HT1080 (cell line): ENCODE results near the gene MPDZ. TPM values are rescaled to one million over a fixed set of nuclear protein-coding genes. Genes with fewer than 3 reads are reported as not detected.

ENCODE experiments used
- DNase-seq: peaks from one replicate; pipeline ENCODE4 v3.0.0-alpha.2; 2015; ENCODE audit warnings: low read depth
- total RNA-seq: library from RNA; depleted of rRNA; stranded (reverse); fragments of >200 nt; shearing (Covaris generic); gene quantifications from 2 replicates; pipeline ENCODE4 v1.2.3, GENCODE V29; 2014

The MPDZ gene
- total RNA-seq, 1 experiment from 2014 or later: 15.9 TPM

DNA sequence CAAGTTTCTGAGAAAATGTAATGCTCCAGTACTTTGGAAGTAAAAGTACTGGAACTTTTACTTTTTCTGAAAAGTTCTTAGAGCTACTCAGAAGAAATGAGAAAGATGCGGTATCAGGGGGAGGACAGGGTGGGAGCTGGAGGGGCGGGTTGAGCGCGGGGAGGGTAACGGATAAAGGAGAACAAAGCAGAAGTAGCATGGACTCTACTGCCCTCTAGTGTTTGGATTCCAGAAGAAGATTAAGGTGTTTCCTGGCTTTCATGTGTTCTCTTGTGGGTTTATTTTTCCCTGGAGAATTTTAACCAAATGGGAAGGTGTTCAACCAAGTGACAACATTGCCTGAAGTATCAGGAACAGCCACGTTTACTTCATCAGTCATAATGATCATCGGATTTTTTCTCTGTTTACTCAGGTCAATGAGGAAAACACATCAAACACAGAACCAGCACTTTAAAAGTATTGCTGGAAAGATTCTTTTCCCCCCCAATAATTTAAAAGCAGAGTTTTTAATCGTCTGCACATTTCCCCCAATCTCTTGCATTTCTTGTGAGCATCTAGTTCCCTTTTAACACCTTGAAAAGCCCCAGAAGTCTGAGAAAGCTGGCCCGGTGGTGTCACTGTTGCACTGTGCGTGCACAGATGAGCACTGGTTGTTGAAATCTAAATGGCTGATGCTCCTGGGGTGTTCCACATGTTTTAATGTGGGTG, 190.6 kb downstream of the MPDZ start:
- DNase-seq: peak; percentile 67

DNA sequence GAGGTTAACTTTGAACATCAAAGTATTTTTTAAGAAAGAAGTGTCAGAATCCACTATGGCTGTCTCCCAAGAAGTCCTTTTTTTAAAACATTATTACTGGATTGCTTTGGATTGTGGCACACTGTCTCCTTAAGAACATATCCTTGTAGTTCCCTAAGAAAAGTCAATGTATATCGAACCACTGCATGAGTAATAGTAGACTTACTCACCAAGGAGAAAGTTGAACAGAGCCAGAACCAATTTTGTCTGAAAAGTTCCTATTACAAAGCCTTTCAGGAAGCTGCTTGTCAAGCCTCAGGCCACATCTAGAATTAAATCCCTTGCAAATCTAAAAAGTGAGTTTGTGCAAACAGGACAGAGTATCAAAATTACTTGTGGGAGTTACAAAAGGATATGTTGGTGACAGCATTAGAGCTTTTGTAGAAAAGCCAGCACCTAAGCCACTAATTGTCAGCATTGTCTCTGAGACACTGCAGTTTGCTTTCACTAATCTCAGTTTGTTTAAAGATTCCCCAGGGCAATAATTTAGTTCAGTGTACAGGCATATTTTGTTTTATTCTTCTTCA, 195.4 kb downstream of the MPDZ start:
- DNase-seq: peak; percentile 67

DNA sequence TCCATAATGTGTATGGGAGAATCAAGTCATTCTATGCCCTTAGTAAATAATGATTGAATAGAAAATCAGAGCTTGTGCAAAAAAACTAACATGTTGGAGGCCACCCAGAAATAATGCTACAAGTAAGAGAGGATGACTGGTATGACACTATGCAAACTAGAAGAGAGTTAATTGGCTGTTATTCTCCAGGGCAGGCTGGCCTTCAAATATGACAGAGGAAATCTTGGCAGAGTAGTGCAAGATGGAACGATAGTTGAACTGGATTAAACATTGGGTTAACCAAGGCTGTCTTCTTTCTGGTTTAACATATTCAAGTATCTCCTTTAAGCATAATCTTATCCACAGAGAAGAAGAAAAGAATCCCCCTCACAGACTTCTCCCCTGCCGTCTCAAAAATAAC, 196.1 kb downstream of the MPDZ start:
- no peak for DNase-seq

DNA sequence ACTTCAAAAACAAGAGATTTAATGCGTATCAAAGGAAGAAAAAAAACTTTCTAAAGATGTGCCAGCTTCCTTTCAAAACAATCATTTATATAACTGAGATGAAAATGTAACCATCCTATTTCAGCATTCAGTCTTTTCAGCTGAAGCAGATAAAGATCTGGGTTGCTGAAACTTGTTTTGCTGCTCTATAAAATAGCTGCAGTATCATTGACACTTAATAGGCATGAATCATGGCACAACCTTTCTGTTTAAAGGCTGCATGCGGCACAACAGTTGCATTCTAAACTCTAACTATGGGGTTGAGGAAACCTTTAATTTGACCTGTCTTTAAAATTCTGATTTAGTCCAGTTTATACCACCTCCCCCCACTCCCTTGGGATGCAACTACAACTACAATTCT, 196.7 kb downstream of the MPDZ start:
- DNase-seq: no peak

GRCh38 chr9:13078164-13078563, 201.3 kb downstream of the MPDZ start:
- no peak for DNase-seq

DNA sequence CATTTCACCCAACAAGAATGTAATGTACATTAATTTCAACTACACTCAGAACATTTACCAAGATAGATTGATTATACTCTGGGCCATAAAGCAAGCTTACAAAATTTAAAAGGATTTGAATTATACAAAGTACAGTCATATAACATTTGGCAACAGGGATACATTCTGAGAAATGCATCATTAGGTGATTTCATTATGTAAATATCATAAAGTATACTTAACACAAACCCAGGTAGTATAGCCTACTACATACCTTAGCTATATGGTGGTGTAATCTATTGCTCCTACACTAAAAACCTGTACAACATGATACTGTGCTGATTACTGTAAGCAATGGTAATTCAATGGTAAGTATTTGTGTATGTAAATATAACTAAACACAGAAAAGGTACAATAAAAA, 202.9 kb downstream of the MPDZ start:
- DNase-seq: no peak

DNA sequence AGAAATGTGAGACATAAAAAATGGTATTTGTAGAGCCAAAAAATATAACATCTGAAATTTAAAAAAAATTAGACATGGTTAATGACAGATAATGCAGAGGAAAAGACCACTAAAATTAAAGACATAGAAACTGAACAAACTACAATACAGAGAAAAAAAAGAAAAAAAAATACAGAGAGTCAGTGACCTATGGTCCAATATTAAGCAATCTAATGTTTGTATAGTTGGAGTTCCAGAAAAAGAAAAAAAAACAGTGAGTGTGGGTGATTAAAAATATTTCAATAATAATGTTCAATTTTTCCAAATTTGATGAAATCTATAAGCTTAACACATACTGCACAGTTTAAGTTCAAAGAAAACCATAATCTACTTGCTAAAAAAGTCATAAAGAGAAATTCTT, 207.6 kb downstream of the MPDZ start:
- no peak for DNase-seq

DNA sequence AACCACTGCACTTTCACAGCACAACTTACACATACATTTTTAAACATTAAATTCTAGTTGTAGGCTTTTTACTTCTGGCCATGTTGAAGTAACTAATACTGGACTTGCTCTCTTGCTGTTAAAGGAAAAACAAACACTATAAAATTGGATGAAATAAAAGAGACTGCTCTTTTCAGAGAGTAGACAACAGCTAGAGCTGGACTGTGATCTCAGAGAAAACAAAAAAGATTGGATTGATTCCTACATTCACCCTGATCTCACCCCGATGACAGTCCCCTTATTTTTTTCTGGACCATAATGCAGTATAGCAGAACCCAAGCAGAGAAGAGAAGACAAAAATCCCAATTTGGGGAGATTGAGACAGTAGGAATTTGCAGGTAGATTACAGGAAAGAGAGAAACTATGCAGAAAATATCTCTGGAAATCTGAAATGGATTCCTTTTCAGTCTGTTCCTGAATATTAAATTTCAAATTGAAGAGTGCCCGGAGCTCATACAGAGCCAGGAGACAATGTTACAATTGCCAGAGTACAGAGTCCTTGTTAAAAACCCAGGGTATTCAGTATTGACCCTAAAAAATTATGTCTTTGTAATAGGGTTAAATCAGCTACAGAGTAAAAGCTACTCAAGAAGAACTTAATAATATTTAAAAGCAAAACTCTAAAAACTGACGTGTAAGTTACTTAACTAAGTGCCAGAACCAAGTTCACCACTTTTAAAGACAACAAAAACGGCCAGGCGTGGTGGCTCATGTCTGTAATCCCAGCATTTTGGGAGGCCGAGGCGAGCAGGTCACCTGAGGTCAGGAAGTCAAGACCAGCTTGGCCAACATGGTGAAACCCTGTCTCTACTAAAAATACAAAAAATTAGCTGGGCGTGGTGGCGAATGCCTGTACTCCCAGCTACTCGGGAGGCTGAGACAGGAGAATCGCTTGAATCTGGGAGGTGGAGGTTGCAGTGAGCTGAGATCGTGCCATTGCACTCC, 208.6 kb downstream of the MPDZ start:
- DNase-seq: no peak

GRCh38 chr9:13069498-13069897, 210.0 kb downstream of the MPDZ start:
- DNase-seq: no peak

- no peak for DNase-seq
Observed at GRCh38 chr9:13064676-13065075, 214.8 kb downstream of the MPDZ start.

GRCh38 chr9:13063880-13064459, 215.5 kb downstream of the MPDZ start:
- no peak for DNase-seq

DNA sequence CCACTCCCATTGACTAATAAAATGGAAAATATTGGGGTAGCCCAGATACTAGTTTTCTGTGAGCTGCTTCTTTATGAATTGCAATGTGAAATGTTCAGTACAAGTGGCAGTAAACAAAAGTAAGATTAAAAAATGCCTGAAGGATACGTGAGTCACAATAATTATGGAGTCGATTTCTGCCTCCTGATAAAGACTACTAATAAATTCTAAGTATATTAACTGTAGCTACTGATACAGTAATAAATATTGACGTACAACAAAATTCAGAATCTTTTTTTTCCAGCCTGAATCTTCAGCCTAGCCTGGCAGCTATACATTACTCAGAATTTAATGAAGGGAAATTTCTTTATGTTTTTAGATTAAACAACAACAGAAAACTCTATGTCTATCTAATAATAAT, 218.1 kb downstream of the MPDZ start:
- no peak for DNase-seq
